ENCODE results near the gene DISP2. TPM values are rescaled to one million over a fixed set of nuclear protein-coding genes. Genes with fewer than 3 reads are reported as not detected.

DISP2 gene, protein sequence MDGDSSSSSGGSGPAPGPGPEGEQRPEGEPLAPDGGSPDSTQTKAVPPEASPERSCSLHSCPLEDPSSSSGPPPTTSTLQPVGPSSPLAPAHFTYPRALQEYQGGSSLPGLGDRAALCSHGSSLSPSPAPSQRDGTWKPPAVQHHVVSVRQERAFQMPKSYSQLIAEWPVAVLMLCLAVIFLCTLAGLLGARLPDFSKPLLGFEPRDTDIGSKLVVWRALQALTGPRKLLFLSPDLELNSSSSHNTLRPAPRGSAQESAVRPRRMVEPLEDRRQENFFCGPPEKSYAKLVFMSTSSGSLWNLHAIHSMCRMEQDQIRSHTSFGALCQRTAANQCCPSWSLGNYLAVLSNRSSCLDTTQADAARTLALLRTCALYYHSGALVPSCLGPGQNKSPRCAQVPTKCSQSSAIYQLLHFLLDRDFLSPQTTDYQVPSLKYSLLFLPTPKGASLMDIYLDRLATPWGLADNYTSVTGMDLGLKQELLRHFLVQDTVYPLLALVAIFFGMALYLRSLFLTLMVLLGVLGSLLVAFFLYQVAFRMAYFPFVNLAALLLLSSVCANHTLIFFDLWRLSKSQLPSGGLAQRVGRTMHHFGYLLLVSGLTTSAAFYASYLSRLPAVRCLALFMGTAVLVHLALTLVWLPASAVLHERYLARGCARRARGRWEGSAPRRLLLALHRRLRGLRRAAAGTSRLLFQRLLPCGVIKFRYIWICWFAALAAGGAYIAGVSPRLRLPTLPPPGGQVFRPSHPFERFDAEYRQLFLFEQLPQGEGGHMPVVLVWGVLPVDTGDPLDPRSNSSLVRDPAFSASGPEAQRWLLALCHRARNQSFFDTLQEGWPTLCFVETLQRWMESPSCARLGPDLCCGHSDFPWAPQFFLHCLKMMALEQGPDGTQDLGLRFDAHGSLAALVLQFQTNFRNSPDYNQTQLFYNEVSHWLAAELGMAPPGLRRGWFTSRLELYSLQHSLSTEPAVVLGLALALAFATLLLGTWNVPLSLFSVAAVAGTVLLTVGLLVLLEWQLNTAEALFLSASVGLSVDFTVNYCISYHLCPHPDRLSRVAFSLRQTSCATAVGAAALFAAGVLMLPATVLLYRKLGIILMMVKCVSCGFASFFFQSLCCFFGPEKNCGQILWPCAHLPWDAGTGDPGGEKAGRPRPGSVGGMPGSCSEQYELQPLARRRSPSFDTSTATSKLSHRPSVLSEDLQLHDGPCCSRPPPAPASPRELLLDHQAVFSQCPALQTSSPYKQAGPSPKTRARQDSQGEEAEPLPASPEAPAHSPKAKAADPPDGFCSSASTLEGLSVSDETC (N-terminal part only)
- total RNA-seq = 2.2 and 3.2 TPM in 2 replicates

DNA sequence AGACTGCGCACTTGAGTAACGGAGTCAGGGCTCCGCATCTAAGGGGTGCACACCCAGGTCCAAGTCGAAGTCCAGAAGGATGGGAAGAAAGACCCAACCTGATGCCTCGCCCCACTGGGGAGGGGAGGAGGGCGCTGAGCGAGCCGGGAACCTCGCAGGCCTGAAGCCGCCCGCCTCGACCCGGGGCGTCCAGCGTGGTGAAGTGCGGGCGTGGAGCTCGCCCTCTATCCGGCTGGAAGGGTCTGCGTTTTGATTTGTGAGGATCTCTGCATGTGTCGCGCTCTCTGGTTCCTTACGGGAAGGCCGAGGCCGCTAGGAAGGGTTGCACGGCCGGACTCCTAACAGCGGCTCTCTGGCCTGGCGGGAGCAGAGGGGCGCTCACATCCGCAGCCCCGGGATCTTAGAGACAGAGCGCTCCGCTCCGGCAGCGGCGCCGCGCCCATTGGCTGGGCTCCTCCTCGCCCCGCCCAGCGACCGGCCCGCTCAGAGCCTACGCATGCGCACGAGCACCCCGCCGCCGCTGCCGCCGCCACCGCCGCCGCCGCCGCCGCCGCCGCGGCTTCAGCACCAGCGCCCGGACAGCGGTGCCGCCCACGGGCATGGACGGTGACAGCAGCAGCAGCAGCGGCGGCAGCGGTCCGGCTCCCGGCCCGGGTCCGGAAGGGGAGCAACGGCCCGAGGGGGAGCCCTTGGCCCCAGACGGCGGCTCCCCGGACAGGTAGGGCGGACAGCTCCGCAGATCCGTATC, at the start of gene DISP2:
TSS of gene DISP2 (plus strand) at position 497 of the 748 bp plus-strand sequence. CDS start at position 600, 103 bp downstream.
- no peaks in the 10 kb centered on the region for H3K36me3 ChIP-seq (ENCODE audit: control insufficient read depth, insufficient read depth, low read length)
- TF ChIP-seq, protein P1, sequence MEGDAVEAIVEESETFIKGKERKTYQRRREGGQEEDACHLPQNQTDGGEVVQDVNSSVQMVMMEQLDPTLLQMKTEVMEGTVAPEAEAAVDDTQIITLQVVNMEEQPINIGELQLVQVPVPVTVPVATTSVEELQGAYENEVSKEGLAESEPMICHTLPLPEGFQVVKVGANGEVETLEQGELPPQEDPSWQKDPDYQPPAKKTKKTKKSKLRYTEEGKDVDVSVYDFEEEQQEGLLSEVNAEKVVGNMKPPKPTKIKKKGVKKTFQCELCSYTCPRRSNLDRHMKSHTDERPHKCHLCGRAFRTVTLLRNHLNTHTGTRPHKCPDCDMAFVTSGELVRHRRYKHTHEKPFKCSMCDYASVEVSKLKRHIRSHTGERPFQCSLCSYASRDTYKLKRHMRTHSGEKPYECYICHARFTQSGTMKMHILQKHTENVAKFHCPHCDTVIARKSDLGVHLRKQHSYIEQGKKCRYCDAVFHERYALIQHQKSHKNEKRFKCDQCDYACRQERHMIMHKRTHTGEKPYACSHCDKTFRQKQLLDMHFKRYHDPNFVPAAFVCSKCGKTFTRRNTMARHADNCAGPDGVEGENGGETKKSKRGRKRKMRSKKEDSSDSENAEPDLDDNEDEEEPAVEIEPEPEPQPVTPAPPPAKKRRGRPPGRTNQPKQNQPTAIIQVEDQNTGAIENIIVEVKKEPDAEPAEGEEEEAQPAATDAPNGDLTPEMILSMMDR (IDR thresholded peaks at IDR 0.05; ENCODE audit: insufficient read depth, low read length, poor library complexity, severe bottlenecking) = no peak
- peak within 1 kb of the TSS; percentile 39 for H3K4me3 ChIP-seq (ENCODE audit: low read depth, low read length)
- H3K27me3 ChIP-seq (ENCODE audit: control insufficient read depth, insufficient read depth, low read length) = peaks cover 32% of the 10 kb centered on the region
- DNase-seq (ENCODE audit: low read depth) = no peak

DNA sequence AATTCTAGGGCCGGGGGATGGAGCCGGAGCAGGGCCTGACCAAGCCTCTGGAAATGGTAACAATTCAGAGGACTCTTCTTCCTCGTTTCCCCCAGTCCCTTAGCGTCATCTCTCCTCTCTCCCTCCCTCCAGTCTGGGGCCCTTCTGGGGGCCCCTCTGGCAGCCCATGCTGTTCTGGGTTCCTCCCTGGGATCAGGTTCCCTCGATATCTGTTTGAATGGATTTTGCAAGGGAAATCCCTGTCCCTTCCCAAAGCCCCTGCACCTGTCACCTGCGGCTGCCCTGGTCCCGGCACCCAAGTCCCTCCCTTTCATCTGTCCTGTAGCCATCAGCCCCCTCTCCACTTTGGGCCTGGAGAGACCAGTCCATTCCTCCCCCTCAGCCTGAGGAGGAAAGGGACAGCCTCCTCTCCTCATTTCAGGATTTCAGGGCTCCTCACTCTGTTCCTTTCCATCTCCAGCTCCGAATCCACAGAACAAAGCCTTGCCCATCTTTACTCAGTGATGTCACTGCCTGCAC, 48.6 kb upstream of the DISP2 start:
- TF ChIP-seq, protein P1 (IDR thresholded peaks at IDR 0.05; ENCODE audit: insufficient read depth, low read length, poor library complexity, severe bottlenecking) = no peak
- Histone ChIP-seq H3K27me3 (ENCODE audit: control insufficient read depth, insufficient read depth, low read length) (peaks cover 30% of the 10 kb centered on the region), H3K4me3 (ENCODE audit: low read depth, low read length) (no peak overlapping the region), H3K36me3 (ENCODE audit: control insufficient read depth, insufficient read depth, low read length) (no peaks in the 10 kb centered on the region)
- no peak for DNase-seq (ENCODE audit: low read depth)

DNA sequence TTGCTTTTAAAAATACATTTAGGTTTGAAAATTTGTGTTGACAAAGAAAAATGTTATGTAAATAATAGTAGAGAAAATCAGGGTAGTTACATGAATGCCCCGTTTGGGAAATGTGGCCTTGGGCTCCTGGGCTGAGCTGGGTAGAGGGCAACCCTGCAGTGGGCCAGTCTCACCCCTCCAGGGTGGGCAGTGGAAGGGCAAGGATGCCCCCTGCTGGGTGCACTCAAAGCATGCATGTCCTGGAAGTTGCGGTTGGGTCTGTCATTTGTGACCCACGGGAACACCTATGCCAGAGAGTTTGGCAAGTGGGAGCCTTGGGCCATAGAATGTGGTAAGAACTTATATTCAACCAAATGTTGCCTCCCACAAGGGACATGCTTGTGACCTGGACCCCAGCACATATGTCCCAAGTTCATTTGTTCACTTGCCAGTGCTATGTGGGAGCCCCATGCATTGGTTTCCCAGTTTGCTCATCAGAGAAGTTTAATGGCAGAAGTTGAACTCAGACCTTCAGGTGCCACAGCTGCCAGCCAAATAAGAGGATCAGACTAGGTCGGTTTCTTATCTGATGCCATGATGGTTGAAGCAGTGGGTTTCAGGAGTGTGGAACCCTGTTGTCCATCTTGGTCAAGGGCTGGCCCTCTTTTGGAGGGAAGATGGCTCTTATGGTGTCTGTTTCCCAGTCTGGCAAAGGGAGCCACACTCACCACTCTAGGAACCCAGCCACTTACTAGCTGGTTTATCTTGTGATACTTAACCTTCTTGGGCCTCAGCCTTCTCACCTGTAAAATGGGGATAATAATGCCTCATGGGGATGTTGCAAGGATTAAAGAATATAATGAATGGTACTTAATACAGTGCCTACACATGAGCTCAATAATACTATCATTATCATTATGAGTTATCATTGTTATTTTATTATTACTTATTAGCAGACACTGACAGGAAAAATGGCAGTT, 47.7 kb upstream of the DISP2 start:
- Histone ChIP-seq H3K27me3 (ENCODE audit: control insufficient read depth, insufficient read depth, low read length) (peaks cover 30% of the 10 kb centered on the region), H3K36me3 (ENCODE audit: control insufficient read depth, insufficient read depth, low read length) (no peaks in the 10 kb centered on the region), H3K4me3 (ENCODE audit: low read depth, low read length) (no peak overlapping the region)
- TF ChIP-seq, protein P1 (IDR thresholded peaks at IDR 0.05; ENCODE audit: insufficient read depth, low read length, poor library complexity, severe bottlenecking) = peak; percentile 86
- no peak for DNase-seq (ENCODE audit: low read depth)

DNA sequence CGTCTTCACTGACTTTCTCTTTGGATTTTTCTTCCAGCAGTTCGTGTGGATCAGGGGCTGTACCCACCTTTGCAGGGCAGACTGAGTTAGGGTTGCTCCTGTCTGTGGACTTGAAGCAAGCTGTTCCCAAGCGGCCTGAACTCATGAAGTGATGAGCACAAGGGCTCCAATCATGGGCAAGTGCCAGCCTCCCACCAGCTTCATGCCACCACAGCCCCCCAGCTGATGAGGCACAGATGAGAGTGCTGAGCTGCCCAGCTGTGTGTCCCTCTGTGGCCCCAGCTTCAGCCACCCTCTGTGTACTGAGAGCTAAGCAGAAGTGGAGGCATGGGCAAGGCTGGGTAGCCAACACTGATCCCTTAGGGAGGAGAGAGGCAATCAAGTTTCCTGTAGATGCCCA, 47.0 kb upstream of the DISP2 start:
- Histone ChIP-seq H3K4me3 (ENCODE audit: low read depth, low read length) (no peak overlapping the region), H3K36me3 (ENCODE audit: control insufficient read depth, insufficient read depth, low read length) (no peaks in the 10 kb centered on the region), H3K27me3 (ENCODE audit: control insufficient read depth, insufficient read depth, low read length) (peaks cover 29% of the 10 kb centered on the region)
- DNase-seq (ENCODE audit: low read depth) = no peak
- TF ChIP-seq, protein P1 (IDR thresholded peaks at IDR 0.05; ENCODE audit: insufficient read depth, low read length, poor library complexity, severe bottlenecking) = no peak

Data from kidney epithelial cell (primary cell).